GM19455 (cell line): Measurements from ENCODE around the gene MMP28.
"Not testable (repeated sequence)": the region's sequence is repeated elsewhere in the genome, so short reads cannot be mapped to it uniquely, and the experiment has no call there.

ENCODE experiments used
- ATAC-seq: cut with Tn5 transposase; IDR thresholded peaks from one replicate; pipeline ENCODE4 v1.9.1; 2021; ENCODE audit not compliant: unreplicated experiment

MMP28 gene

GRCh38 chr17:35766489-35766877 is 29.0 kb downstream of the MMP28 start:
- no peak for ATAC-seq

- no peak for ATAC-seq
These were observed 29.5 kb downstream of the MMP28 start for GRCh38 chr17:35765756-35766488.

- no peak for ATAC-seq
These were observed 30.2 kb downstream of the MMP28 start for GRCh38 chr17:35765086-35765710.

- peak; percentile 83 for ATAC-seq
These were observed 31.1 kb downstream of the MMP28 start for GRCh38 chr17:35764123-35764991.

DNA sequence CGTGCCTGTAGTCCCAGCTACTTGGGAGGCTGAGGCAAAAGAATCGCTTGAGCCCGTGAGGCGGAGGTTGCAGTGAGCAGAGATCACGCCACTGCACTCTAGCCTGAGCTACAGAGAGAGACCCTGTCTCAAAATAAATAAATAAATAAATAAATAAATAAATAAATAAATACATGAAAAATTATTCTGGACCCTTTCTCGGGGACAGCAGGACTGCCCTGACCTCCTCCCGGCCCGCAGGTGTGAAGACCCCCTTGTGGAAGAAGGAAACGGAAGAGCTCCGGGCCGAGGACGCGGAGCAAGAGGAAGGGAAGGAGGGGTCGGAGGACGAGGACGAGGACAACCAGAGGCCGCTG is 31.7 kb downstream of the MMP28 start:
- no peak for ATAC-seq

GRCh38 chr17:35761601-35762000 is 33.8 kb downstream of the MMP28 start:
- ATAC-seq: no peak

- ATAC-seq: no peak
These were observed 34.9 kb downstream of the MMP28 start, which contains the start of gene C17orf50 for GRCh38 chr17:35760587-35760986. Gene C17orf50, plus strand, starts transcription at chr17:35760887. Its CDS starts 55 bp downstream, at chr17:35760942.

GRCh38 chr17:35757243-35757642 is 38.2 kb downstream of the MMP28 start:
- no peak for ATAC-seq

GRCh38 chr17:35752945-35753764 is 42.3 kb downstream of the MMP28 start, which contains the start of gene GAS2L2:
Gene GAS2L2, minus strand, starts transcription at chr17:35753239. Its CDS starts 389 bp downstream, at chr17:35752850.
- ATAC-seq: no peak

DNA sequence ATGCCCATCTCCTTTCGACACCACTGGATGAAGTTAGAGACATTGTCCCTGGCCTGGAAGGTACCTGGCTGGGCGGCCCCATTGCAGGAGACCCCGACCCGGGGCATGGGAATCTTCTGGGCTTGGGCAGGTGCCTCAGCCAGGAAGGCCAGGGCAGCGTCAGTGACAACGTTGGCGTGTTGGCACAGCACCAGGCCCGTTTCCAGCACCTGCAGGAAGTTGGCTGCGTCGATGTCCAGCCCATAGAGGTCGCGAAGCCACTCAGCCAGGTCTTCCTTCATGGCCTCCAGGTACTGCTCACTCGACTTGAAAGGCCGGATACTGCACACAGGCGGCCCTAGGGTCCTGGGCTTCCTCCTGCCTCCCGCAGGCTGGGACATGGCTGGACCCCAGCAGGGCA is 43.0 kb downstream of the MMP28 start:
- no peak for ATAC-seq

- ATAC-seq: not testable (repeated sequence)
These were observed 43.9 kb downstream of the MMP28 start for GRCh38 chr17:35751541-35751940.

GRCh38 chr17:35750526-35751395 is 44.7 kb downstream of the MMP28 start:
- no peak for ATAC-seq

DNA sequence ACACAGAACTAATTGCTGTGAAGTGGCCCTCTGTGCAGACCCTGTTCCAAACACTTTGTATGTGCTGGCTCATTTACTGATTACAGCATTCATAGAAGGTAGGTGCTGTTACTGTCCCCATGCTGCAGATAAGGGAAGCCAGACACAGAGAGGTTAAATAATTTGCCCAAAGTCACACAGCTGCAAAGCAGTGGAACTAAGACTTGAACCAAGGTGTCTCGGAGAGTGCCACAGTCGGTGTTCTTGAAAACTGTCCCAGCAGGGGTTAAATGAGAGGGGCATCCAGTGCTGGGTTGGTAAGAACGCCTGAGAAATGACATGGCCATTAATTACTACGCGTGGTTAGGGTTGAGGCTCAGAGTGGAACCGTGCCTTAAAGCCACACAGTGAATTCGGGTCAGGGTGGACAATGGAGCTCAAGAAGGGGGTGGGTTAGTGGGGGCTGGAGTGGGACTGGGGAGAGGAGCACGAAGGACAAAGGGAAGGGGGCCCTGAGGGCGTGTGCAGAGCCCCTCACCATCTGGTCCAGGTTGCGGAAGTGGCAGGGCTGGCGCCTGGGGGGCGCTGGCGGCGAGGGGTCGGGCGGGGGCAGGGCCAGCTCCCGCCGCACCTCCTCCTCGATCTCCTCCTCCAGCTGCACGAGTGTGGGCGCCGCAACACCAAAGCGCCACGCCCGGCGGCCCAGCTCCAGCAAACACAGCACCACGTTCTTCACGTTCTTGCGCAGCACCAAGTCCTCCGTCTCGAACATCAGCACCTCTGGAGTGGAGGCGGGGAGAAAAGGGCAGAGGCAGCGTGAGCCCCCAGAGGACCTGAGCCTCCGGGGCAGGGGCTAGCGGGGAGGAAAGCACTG is 45.7 kb downstream of the MMP28 start:
- no peak for ATAC-seq

DNA sequence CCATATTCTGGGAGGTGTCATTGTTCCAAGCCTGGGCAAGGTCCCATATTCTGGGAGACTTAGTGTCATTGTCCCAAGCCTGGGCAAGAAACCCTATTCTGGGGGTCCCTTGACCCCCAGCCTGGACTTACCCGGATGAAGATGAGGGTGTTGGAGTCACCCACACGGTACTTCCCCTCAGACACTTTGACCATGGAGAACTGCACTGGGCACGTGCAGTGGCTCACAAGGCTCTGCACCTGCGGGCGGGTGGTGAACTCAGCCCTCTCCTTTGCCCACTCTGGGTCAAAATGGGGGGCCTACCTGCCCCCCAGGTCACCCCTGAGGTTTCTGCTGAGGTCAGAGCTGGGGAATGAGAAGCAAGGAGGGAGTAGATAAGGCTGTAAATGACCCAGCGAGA is 46.5 kb downstream of the MMP28 start:
- ATAC-seq: no peak

DNA sequence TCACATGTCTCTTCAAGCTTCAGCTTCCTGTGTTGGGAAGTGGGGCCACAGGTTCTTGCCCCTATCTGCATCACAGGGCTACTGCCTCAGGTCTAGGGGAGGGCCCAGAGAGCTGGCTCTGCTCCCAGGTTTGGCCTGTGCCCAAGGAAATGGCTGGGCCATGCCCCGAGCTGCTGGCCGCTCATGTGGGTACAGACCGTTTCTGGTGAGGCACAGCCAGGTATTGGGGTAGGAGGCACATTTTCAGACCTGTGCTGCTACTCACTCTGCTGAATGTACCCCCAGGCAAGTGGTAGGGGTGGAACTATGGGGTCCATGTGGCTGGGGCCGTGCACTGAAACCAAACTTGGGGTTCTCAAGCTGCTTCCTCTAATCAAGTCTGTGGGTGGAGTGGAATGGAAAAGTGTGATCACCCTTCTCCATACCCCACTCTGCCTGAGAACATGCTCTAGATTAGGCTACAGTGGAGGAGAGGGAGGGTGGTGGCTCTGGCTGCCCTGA is 47.0 kb downstream of the MMP28 start:
- ATAC-seq: no peak

GRCh38 chr17:35747540-35748017 is 47.9 kb downstream of the MMP28 start:
- ATAC-seq: no peak

- ATAC-seq: no peak
These were observed 49.6 kb downstream of the MMP28 start for GRCh38 chr17:35745749-35746320.

DNA sequence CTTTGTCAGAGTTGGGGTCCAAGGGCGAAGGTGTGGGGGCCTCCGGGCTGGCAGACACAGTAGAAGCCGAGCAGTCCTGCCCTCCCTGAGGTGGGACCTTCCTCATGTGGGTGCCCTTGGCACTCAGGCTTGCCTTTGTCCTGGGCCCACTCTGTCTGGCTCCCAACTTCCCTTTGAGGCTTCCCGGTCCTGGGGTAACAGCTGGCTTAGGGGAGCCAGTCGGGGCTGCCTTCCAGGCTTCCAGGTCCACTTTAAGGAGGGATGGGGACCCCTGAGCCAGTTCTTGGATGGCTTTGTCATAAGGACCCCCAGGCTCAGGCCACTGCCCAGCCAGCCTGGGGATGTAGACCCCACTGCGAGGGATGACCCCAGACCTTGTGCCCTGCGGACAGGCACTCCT is 50.2 kb downstream of the MMP28 start:
- ATAC-seq: no peak
